ENCODE results near the gene POLG. TPM values are rescaled to one million over a fixed set of nuclear protein-coding genes. Genes with fewer than 3 reads are reported as not detected.

POLG gene
- total RNA-seq, 2 experiments from 2014 or later: 106 to 109 TPM

- Mint-ChIP-seq H3K36me3 (ENCODE audit: low read depth) (peaks cover 3% of the 10 kb centered on the region), H3K27me3 (peaks cover 86% of the 10 kb centered on the region), H3K9me3 (no peaks in the 10 kb centered on the region), H3K4me3 (no peak overlapping the region), H3K4me1 (peaks cover 2% of the 10 kb centered on the region), H3K27ac (no peak overlapping the region)
- ChIA-PET CTCF (interaction anchor here (1.2 to 6.1 kb wide), 4 partner anchors 14 to 33 kb away, joined by 4 to 48 read pairs (median 4); no protein-coding TSS in a partner anchor), POLR2A (interaction anchor here (1.2 kb wide), 1 partner anchor 33 kb away, joined by 4 read pairs; no protein-coding TSS in a partner anchor)
- no peak for DNase-seq
Observed at GRCh38 chr15:89376388-89376787, 41.8 kb upstream of the POLG start.

GRCh38 chr15:89375093-89376005 lies 40.7 kb upstream of the POLG start:
- Mint-ChIP-seq H3K4me3 (no peak overlapping the region), H3K4me1 (peaks cover 2% of the 10 kb centered on the region), H3K27me3 (peaks cover 84% of the 10 kb centered on the region), H3K36me3 (ENCODE audit: low read depth) (peaks cover 3% of the 10 kb centered on the region), H3K27ac (no peak overlapping the region), H3K9me3 (no peaks in the 10 kb centered on the region)
- ChIA-PET CTCF (interaction anchor here (0.7 to 6.1 kb wide), 4 partner anchors 13 to 399 kb away, joined by 4 to 48 read pairs (median 4); no protein-coding TSS in a partner anchor), POLR2A (no interaction called here)
- DNase-seq: no peak

- POLR2A ChIA-PET: no interaction called here
- H3K4me1 Mint-ChIP-seq: peaks cover 7% of the 10 kb centered on the region
- H3K36me3 Mint-ChIP-seq (ENCODE audit: low read depth): peaks cover 3% of the 10 kb centered on the region
- no peak overlapping the region for H3K4me3 Mint-ChIP-seq
- CTCF ChIA-PET: interaction anchor here (2.1 to 6.1 kb wide), 2 partner anchors 16 to 35 kb away, joined by 4 to 48 read pairs; no protein-coding TSS in a partner anchor
- no peak for DNase-seq
- peaks cover 85% of the 10 kb centered on the region for H3K27me3 Mint-ChIP-seq
- no peaks in the 10 kb centered on the region for H3K9me3 Mint-ChIP-seq
- H3K27ac Mint-ChIP-seq: no peak overlapping the region
Observed at GRCh38 chr15:89374086-89374981, 39.7 kb upstream of the POLG start.

GRCh38 chr15:89372069-89372935 lies 37.7 kb upstream of the POLG start:
- peaks cover 3% of the 10 kb centered on the region for H3K36me3 Mint-ChIP-seq (ENCODE audit: low read depth)
- H3K27ac Mint-ChIP-seq: no peak overlapping the region
- no peak for DNase-seq
- ChIA-PET CTCF (interaction anchor here (1.2 to 1.6 kb wide), 2 partner anchors 14 to 58 kb away, joined by 3 to 11 read pairs; no protein-coding TSS in a partner anchor), POLR2A (interaction anchor here (0.7 to 1.3 kb wide), 2 partner anchors 29 to 37 kb away, joined by 3 read pairs; no protein-coding TSS in a partner anchor)
- H3K4me1 Mint-ChIP-seq: peaks cover 8% of the 10 kb centered on the region
- no peak overlapping the region for H3K4me3 Mint-ChIP-seq
- H3K9me3 Mint-ChIP-seq: no peaks in the 10 kb centered on the region
- peaks cover 87% of the 10 kb centered on the region for H3K27me3 Mint-ChIP-seq

GRCh38 chr15:89371228-89372044 lies 36.8 kb upstream of the POLG start:
- H3K4me3 Mint-ChIP-seq: no peak overlapping the region
- H3K36me3 Mint-ChIP-seq (ENCODE audit: low read depth): peaks cover 3% of the 10 kb centered on the region
- peaks cover 87% of the 10 kb centered on the region for H3K27me3 Mint-ChIP-seq
- ChIA-PET CTCF (interaction anchor here (1.2 kb wide), 1 partner anchor 59 kb away, joined by 3 read pairs; no protein-coding TSS in a partner anchor), POLR2A (interaction anchor here (0.7 to 1.3 kb wide), 2 partner anchors 30 to 38 kb away, joined by 3 read pairs; no protein-coding TSS in a partner anchor)
- peaks cover 13% of the 10 kb centered on the region for H3K4me1 Mint-ChIP-seq
- no peak for DNase-seq
- no peak overlapping the region for H3K27ac Mint-ChIP-seq
- no peaks in the 10 kb centered on the region for H3K9me3 Mint-ChIP-seq

- Mint-ChIP-seq H3K4me3 (no peak overlapping the region), H3K9me3 (no peaks in the 10 kb centered on the region), H3K27ac (no peak overlapping the region), H3K36me3 (ENCODE audit: low read depth) (peaks cover 3% of the 10 kb centered on the region), H3K27me3 (peaks cover 89% of the 10 kb centered on the region), H3K4me1 (peaks cover 15% of the 10 kb centered on the region)
- ChIA-PET POLR2A (no interaction called here), CTCF (no interaction called here)
- DNase-seq: no peak
Observed at GRCh38 chr15:89370978-89371227, 36.3 kb upstream of the POLG start.

GRCh38 chr15:89370120-89370977 lies 35.7 kb upstream of the POLG start:
- H3K4me3 Mint-ChIP-seq: no peak overlapping the region
- H3K4me1 Mint-ChIP-seq: peaks cover 15% of the 10 kb centered on the region
- no peaks in the 10 kb centered on the region for H3K9me3 Mint-ChIP-seq
- peaks cover 89% of the 10 kb centered on the region for H3K27me3 Mint-ChIP-seq
- ChIA-PET CTCF (no interaction called here), POLR2A (no interaction called here)
- H3K27ac Mint-ChIP-seq: no peak overlapping the region
- peaks cover 3% of the 10 kb centered on the region for H3K36me3 Mint-ChIP-seq (ENCODE audit: low read depth)
- no peak for DNase-seq

- peaks cover 89% of the 10 kb centered on the region for H3K27me3 Mint-ChIP-seq
- H3K27ac Mint-ChIP-seq: no peak overlapping the region
- CTCF ChIA-PET: interaction anchor here (0.7 to 2.0 kb wide), 2 partner anchors 11 to 165 kb away, joined by 3 to 16 read pairs; no protein-coding TSS in a partner anchor
- no peaks in the 10 kb centered on the region for H3K9me3 Mint-ChIP-seq
- POLR2A ChIA-PET: interaction anchor here (1.0 kb wide), 1 partner anchor 45 kb away, joined by 3 read pairs; no protein-coding TSS in a partner anchor
- no peak overlapping the region for H3K4me3 Mint-ChIP-seq
- H3K4me1 Mint-ChIP-seq: peaks cover 15% of the 10 kb centered on the region
- peaks cover 3% of the 10 kb centered on the region for H3K36me3 Mint-ChIP-seq (ENCODE audit: low read depth)
- no peak for DNase-seq
Observed at GRCh38 chr15:89369341-89369947, 34.8 kb upstream of the POLG start.

- CTCF ChIA-PET: interaction anchor here (0.7 to 2.0 kb wide), 3 partner anchors 10 to 164 kb away, joined by 3 to 16 read pairs (median 3); no protein-coding TSS in a partner anchor
- POLR2A ChIA-PET: interaction anchor here (1.0 to 1.1 kb wide), 2 partner anchors 10 to 46 kb away, joined by 3 read pairs; no protein-coding TSS in a partner anchor
- Mint-ChIP-seq H3K4me1 (peaks cover 15% of the 10 kb centered on the region), H3K27ac (no peak overlapping the region), H3K9me3 (no peaks in the 10 kb centered on the region), H3K36me3 (ENCODE audit: low read depth) (peaks cover 3% of the 10 kb centered on the region), H3K4me3 (no peak overlapping the region), H3K27me3 (peaks cover 90% of the 10 kb centered on the region)
- DNase-seq: no peak
Observed at GRCh38 chr15:89368566-89369223, 34.1 kb upstream of the POLG start.

Data from activated CD4-positive, alpha-beta memory T cell treated with anti-CD3 and anti-CD28 coated beads, Interleukin-2, amount 10 ng/mL, durations not matched to agents 7 days and 5 days (primary cell).